ENCODE measurements around the gene KNSTRN. TPM values are rescaled to one million over a fixed set of nuclear protein-coding genes. Genes with fewer than 3 reads are reported as not detected.

The KNSTRN gene
- total and polyA plus RNA-seq, 2 of the 13 experiments (the other 11 are each of a cell fraction or from before 2014, with no cell fraction given) = 20.3 to 62.3 TPM

- TF ChIP-seq, protein P1, sequence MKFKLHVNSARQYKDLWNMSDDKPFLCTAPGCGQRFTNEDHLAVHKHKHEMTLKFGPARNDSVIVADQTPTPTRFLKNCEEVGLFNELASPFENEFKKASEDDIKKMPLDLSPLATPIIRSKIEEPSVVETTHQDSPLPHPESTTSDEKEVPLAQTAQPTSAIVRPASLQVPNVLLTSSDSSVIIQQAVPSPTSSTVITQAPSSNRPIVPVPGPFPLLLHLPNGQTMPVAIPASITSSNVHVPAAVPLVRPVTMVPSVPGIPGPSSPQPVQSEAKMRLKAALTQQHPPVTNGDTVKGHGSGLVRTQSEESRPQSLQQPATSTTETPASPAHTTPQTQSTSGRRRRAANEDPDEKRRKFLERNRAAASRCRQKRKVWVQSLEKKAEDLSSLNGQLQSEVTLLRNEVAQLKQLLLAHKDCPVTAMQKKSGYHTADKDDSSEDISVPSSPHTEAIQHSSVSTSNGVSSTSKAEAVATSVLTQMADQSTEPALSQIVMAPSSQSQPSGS (CRISPR knock-in tag; IDR thresholded peaks at IDR 0.05) = 0 out of 2 replicates have a peak, but pooled peaks have one; percentile 36
- TF ChIP-seq AGO1 (IDR thresholded peaks at IDR 0.05; ENCODE audit: low read depth, low read length, poor library complexity, severe bottlenecking) = no peak
- TF ChIP-seq, protein P2, sequence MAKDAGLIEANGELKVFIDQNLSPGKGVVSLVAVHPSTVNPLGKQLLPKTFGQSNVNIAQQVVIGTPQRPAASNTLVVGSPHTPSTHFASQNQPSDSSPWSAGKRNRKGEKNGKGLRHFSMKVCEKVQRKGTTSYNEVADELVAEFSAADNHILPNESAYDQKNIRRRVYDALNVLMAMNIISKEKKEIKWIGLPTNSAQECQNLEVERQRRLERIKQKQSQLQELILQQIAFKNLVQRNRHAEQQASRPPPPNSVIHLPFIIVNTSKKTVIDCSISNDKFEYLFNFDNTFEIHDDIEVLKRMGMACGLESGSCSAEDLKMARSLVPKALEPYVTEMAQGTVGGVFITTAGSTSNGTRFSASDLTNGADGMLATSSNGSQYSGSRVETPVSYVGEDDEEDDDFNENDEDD (CRISPR knock-in tag; IDR thresholded peaks at IDR 0.05; ENCODE audit: borderline replicate concordance) = peak; percentile 56; the same call in 1 of the 2 replicates
- TF ChIP-seq, protein P3, sequence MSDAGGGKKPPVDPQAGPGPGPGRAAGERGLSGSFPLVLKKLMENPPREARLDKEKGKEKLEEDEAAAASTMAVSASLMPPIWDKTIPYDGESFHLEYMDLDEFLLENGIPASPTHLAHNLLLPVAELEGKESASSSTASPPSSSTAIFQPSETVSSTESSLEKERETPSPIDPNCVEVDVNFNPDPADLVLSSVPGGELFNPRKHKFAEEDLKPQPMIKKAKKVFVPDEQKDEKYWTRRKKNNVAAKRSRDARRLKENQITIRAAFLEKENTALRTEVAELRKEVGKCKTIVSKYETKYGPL (CRISPR knock-in tag; IDR thresholded peaks at IDR 0.05) = 0 out of 2 replicates have a peak, but pooled peaks have one; percentile 20
- TF ChIP-seq NCOA2 (CRISPR knock-in tag; IDR thresholded peaks at IDR 0.05) = peak; percentile 25; the same call in 1 of the 2 replicates
- peak; percentile 69; the same call in 1 of the 2 replicates for TF ChIP-seq NFKB2 (CRISPR knock-in tag; IDR thresholded peaks at IDR 0.05; ENCODE audit: borderline replicate concordance)
- peak; percentile 60; the same call in 1 of the 2 replicates for TF ChIP-seq ZNF274 (CRISPR knock-in tag; IDR thresholded peaks at IDR 0.05)
- TF ChIP-seq, protein P4, sequence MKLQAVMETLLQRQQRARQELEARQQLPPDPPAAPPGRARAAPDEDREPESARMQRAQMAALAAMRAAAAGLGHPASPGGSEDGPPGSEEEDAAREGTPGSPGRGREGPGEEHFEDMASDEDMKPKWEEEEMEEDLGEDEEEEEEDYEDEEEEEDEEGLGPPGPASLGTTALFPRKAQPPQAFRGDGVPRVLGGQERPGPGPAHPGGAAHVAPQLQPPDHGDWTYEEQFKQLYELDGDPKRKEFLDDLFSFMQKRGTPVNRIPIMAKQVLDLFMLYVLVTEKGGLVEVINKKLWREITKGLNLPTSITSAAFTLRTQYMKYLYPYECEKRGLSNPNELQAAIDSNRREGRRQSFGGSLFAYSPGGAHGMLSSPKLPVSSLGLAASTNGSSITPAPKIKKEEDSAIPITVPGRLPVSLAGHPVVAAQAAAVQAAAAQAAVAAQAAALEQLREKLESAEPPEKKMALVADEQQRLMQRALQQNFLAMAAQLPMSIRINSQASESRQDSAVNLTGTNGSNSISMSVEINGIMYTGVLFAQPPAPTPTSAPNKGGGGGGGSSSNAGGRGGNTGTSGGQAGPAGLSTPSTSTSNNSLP (IDR thresholded peaks at IDR 0.05; ENCODE audit: low read depth, low read length) = no peak
- TF ChIP-seq, protein P5, sequence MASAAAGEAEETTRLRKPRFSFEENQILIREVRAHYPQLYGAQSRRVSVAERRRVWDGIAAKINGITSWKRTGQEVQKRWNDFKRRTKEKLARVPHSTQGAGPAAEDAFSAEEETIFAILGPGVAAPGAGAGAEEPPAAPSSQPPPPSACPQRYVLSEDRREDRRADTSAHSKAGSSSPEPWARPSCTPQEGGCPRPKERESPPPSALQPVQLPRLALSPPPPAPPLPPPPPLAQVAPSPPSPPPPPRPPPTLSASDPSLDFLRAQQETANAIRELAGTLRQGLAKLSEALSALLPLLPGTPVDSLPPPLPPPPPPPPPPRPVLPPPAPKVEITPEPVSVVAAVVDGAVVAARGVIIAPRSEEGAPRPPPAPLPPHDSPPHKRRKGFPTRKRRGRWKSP (CRISPR knock-in tag; IDR thresholded peaks at IDR 0.05) = peak; percentile 79; the same call in 1 of the 2 replicates
- TF ChIP-seq NFATC3 (CRISPR knock-in tag; IDR thresholded peaks at IDR 0.05) = no peak
- peak; percentile 52; the same call in 1 of the 2 replicates for TF ChIP-seq HOXA3 (CRISPR knock-in tag; IDR thresholded peaks at IDR 0.05)
- TF ChIP-seq, protein P6, sequence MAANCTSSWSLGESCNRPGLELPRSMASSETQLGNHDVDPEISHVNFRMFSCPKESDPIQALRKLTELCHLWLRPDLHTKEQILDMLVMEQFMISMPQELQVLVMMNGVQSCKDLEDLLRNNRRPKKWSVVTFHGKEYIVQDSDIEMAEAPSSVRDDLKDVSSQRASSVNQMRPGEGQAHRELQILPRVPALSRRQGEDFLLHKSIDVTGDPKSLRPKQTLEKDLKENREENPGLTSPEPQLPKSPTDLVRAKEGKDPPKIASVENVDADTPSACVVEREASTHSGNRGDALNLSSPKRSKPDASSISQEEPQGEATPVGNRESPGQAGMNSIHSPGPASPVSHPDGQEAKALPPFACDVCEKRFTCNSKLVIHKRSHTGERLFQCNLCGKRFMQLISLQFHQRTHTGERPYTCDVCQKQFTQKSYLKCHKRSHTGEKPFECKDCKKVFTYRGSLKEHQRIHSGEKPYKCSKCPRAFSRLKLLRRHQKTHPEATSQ (CRISPR knock-in tag; IDR thresholded peaks at IDR 0.05; ENCODE audit: borderline replicate concordance) = no peak
- 0 out of 2 replicates have a peak, but pooled peaks have one; percentile 37 for TF ChIP-seq HOXD1 (CRISPR knock-in tag; IDR thresholded peaks at IDR 0.05)
- TF ChIP-seq SKI (IDR thresholded peaks at IDR 0.05; ENCODE audit: partially characterized antibody) = peak; percentile 71
- TF ChIP-seq, protein P7, sequence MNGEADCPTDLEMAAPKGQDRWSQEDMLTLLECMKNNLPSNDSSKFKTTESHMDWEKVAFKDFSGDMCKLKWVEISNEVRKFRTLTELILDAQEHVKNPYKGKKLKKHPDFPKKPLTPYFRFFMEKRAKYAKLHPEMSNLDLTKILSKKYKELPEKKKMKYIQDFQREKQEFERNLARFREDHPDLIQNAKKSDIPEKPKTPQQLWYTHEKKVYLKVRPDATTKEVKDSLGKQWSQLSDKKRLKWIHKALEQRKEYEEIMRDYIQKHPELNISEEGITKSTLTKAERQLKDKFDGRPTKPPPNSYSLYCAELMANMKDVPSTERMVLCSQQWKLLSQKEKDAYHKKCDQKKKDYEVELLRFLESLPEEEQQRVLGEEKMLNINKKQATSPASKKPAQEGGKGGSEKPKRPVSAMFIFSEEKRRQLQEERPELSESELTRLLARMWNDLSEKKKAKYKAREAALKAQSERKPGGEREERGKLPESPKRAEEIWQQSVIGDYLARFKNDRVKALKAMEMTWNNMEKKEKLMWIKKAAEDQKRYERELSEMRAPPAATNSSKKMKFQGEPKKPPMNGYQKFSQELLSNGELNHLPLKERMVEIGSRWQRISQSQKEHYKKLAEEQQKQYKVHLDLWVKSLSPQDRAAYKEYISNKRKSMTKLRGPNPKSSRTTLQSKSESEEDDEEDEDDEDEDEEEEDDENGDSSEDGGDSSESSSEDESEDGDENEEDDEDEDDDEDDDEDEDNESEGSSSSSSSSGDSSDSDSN (CRISPR knock-in tag; IDR thresholded peaks at IDR 0.05) = peak; percentile 33
- no peak for TF ChIP-seq ZNF33A (CRISPR knock-in tag; IDR thresholded peaks at IDR 0.05; ENCODE audit: borderline replicate concordance)
- 0 out of 2 replicates have a peak, but pooled peaks have one; percentile 7 for TF ChIP-seq GATAD1 (CRISPR knock-in tag; IDR thresholded peaks at IDR 0.05)
These were observed 24.6 kb upstream of the KNSTRN start, which contains the start of gene DISP2 (continued) for GRCh38 chr15:40357723-40358470.
